ENCODE results near the gene CDC123. TPM values are rescaled to one million over a fixed set of nuclear protein-coding genes. Genes with fewer than 3 reads are reported as not detected.
A peak's percentile ranks its signal among the peaks of the same experiment; 100 is the strongest.
"Not testable (repeated sequence)": the region's sequence is repeated elsewhere in the genome, so short reads cannot be mapped to it uniquely, and the experiment has no call there.

CDC123 gene
- polyA plus RNA-seq, 5 donors: 84.7 to 109 (median 92.4) TPM

DNA sequence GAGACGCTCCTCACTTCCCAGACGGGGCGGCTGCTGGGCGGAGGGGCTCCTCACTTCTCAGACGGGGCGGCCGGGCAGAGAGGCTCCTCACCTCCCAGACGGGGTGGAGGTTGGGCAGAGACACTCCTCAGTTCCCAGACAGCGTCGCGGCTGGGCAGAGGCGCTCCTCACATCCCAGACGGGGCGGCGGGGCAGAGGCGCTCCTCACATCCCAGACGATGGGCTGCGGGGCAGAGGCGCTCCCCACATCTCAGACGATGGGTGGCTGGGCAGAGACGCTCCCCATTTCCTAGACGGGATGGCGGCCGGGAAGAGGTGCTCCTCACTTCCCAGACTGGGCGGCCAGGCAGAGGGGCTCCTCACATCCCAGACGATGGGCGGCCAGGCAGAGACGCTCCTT lies 30.4 kb downstream of the CDC123 start:
- DNase-seq: not testable (repeated sequence)

GRCh38 chr10:12228851-12229250 lies 32.9 kb downstream of the CDC123 start:
- DNase-seq: no peak

DNA sequence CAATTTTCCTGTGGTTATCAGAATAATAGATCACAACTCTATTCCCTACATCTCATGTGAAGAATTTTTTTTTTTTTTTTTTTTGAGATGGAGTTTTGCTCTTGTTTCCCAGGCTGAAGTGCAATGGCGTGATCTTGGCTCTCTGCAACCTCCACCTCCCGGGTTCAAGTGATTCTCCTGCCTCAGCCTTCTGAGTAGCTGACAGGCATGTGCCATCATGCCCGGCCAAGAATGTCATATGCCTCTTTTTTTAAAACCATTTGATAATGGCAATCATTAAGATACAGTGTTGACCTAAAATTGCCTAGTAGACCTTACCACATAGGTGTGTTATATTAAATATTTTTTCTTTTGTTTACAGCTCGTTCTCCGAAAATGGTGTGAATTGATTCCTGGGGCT lies 38.7 kb downstream of the CDC123 start:
- not testable (repeated sequence) for DNase-seq

- DNase-seq: no peak
Measured at GRCh38 chr10:12235116-12235694, 39.2 kb downstream of the CDC123 start.

DNA sequence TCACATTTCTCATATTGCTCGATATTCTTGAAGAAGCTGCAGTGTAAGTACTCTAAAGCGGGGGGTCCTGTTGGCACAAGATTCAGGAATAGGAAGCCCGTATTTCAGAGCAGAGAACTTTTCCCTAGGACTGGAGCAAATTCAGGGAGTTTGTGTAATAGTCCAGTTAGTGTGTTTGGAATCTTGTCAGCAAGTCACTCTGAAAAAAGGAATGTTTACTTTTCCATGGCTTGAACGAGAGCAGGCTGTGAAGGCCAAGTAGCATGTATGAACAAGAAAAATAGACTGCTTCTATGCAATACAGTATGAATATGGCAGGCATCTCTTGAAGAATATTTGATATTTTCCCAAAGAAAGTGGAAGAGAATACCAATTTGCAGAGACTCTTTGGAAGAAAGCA lies 39.8 kb downstream of the CDC123 start:
- DNase-seq: peak in 1 of 2 donors; percentile 21

DNA sequence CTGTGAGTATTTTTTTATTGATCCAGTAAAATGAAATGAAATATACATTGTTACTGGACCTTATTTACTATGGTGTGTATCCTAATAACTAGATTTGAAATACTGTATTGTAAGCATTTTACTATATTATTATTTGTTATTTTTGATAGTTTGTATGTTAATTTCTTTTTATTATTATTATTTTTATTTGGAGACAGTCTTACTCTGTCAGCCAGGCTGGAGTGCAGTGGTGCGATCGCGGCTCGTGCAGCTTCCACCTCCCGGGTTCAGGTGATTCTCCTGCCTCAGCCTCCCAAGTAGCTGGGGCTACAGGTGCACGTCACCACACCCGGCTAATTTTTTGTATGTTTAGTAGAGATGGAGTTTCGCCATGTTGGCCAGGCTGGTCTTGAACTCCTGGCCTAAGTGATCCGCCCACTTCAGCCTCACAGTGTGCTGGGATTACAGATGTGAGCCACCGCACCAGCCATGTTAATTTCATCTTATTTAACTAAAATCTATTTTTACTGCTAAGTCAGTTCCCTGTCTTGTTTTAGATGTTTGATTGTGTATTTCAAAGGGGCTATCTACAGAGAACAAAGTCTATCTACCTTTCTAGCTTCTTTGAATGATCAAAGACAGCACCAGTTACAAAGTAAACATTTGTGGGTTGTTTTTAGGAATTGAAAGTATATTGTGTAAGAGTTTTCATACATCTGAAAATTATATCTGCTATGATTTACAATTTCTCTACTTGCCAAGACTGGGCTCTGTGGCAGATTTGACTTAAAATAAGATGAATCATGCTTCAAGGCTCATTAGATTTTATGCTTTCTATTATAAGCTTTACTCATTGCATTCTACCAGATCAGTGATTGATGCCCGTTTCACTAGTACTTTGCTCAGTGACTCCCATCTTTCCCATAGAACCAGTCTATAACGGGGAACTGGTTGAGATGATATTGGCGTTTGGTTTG lies 41.6 kb downstream of the CDC123 start:
- DNase-seq: no peak

DNA sequence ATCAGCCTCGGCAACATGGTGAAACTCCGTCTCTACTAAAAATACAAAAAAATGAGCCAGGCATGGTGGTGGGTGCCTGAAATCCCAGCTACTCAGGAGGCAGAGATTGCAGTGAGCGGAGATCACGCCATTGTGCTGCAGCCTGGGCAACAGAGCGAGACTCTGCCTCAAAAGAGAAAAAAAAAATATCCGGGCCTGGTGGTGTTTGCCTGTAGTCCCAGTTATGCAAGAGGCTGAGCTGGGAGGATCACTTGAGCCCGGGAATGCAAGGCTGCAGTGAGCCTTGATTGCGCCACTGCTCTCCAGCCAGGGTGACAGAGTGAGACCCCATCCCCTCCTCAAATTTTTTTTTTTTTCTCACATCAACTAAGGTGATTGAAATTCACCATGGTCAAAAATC lies 42.8 kb downstream of the CDC123 start:
- no peak for DNase-seq

GRCh38 chr10:12241810-12242529 lies 46.0 kb downstream of the CDC123 start:
- DNase-seq: no peak

DNA sequence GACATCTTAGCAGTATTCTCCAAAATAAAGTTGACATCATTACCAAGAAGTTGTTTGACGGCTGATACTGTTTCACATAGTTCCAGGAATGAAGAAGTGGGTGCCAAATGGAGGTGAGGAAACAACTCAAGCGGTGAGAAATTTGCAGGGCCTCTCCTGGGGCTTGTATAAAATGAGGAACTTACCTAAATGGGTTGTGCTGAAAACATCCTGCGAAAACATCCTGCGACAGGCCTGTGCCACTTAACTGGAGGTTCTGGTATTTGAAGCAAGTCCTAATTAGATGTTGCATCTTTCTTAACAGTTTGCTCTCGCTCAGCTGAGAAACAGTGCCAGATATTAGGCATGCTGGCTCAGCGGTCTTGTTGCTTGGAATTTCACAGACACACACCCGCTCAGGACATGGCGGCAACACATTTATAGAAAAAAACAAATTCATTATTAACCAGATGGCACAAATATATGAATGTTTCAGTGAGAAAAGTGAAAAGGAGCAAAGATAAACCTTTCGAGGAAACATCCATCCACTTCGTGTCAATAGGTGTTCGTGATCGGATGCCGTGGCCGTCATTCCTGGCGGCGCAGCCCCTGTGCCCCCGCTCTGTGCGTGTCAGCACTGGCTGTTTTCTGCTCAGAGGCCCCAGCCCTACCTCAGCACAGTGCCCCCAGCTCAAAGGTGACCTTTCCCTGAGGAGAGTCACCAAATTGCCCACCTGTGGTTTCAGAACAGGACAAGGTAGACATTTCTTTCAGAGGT lies 48.1 kb downstream of the CDC123 start:
- DNase-seq: no peak

- DNase-seq: no peak
Measured at GRCh38 chr10:12250181-12250580, 54.2 kb downstream of the CDC123 start.

DNA sequence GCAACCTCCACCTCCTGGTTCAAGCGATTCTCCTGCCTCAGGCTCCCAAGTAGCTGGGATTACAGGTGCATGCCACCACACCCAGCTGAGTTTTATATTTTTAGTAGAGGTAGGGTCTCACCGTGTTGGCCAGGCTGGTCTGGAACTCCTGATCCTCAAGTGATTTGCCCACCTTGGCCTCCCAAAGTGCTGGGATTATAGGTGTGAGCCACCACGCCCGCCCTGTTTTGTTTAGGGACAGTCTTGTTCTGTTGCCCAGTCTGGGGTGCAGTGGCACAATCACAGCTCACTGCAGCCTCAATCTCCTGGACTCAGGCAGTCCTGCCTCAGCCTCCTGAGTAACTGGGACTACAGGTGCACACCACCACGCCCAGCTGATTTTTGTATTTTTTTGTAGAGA lies 54.7 kb downstream of the CDC123 start:
- not testable (repeated sequence) for DNase-seq

- DNase-seq: no peak
Measured at GRCh38 chr10:12251581-12251980, 55.6 kb downstream of the CDC123 start.

- DNase-seq: no peak
Measured at GRCh38 chr10:12252882-12253546, 57.0 kb downstream of the CDC123 start.

- no peak for DNase-seq
Measured at GRCh38 chr10:12255048-12255447, 59.1 kb downstream of the CDC123 start.

- no peak for DNase-seq
Measured at GRCh38 chr10:12259988-12260387, 64.0 kb downstream of the CDC123 start.

DNA sequence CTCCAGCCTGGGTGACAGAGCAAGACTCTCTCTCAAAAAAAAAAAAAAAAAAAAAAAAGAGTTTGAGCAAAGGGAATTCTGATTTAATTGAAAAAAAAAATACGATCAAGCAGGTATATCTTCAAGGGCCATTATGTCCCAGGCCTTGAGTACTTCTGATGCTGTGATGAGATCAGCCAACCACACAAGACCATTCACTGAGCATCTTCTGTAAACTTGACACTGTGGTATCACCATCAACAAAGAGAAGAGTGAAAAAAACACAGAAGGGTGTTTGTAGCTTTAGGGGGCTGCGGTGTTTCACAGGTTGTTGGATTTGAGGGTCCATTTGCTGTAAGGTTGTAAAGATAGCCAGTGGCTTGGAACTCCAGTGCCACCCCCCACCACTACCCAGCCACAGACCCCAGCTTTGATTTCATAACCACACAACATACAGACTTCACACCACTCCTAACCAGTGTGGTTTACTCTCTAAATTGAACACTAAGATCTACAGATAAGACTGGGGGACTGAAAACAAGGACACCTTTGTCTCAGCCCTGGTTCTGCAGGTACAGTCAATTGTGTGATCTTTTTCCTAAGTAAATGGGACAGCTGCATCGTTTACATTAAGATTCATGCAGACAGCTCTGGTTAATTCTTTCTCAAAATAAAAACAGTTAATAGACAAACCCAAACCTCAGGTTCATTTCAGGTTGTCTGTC lies 66.4 kb downstream of the CDC123 start:
- no peak for DNase-seq

- DNase-seq: peak; percentile 52 to 63
Measured at GRCh38 chr10:12264204-12264940, 68.4 kb downstream of the CDC123 start.

GRCh38 chr10:12269056-12269455 lies 73.1 kb downstream of the CDC123 start:
- DNase-seq: no peak

GRCh38 chr10:12271210-12271540 lies 75.2 kb downstream of the CDC123 start:
- no peak for DNase-seq

- not testable (repeated sequence) for DNase-seq
Measured at GRCh38 chr10:12277862-12278261, 81.9 kb downstream of the CDC123 start.

Data from right lung (tissue), 5 donors.